ENCODE measurements around the gene ALDH3A1.

ALDH3A1 gene

GRCh38 chr17:19752216-19753050, 4.3 kb upstream of the ALDH3A1 start:
- H3K4me3 ChIP-seq (ENCODE audit: low read depth, low read length) = no peak overlapping the region
- TF ChIP-seq, protein P1, sequence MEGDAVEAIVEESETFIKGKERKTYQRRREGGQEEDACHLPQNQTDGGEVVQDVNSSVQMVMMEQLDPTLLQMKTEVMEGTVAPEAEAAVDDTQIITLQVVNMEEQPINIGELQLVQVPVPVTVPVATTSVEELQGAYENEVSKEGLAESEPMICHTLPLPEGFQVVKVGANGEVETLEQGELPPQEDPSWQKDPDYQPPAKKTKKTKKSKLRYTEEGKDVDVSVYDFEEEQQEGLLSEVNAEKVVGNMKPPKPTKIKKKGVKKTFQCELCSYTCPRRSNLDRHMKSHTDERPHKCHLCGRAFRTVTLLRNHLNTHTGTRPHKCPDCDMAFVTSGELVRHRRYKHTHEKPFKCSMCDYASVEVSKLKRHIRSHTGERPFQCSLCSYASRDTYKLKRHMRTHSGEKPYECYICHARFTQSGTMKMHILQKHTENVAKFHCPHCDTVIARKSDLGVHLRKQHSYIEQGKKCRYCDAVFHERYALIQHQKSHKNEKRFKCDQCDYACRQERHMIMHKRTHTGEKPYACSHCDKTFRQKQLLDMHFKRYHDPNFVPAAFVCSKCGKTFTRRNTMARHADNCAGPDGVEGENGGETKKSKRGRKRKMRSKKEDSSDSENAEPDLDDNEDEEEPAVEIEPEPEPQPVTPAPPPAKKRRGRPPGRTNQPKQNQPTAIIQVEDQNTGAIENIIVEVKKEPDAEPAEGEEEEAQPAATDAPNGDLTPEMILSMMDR (IDR thresholded peaks at IDR 0.05; ENCODE audit: borderline replicate concordance, insufficient read depth, low read depth, low read length) = no peak

DNA sequence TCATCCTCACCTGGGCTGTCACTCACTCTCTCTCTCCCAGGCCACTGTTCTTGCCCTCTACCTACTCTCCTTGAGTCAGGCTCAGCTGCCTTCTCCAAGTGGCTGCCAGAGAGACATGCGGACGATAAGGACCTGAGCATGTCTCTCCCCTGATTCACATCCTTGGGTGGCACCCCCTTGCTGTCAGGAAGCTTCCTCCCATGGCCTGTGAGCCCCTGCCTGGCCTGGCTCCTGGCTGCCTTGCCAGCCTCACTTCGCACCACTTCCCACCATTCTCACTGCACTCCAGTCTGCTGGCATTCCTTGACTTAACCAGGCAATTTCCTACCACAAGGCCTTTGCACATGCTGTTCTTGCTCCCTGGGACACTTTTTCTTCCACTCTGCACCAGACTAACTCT, 2.7 kb upstream of the ALDH3A1 start:
- TF ChIP-seq, protein P1 (IDR thresholded peaks at IDR 0.05; ENCODE audit: borderline replicate concordance, insufficient read depth, low read depth, low read length) = no peak
- H3K4me3 ChIP-seq (ENCODE audit: low read depth, low read length) = no peak overlapping the region

GRCh38 chr17:19750020-19750572, 2.0 kb upstream of the ALDH3A1 start:
- no peak overlapping the region for H3K4me3 ChIP-seq (ENCODE audit: low read depth, low read length)
- TF ChIP-seq, protein P1 (IDR thresholded peaks at IDR 0.05; ENCODE audit: borderline replicate concordance, insufficient read depth, low read depth, low read length) = no peak

- no peak overlapping the region for H3K4me3 ChIP-seq (ENCODE audit: low read depth, low read length)
- TF ChIP-seq, protein P1 (IDR thresholded peaks at IDR 0.05; ENCODE audit: borderline replicate concordance, insufficient read depth, low read depth, low read length) = no peak
Measured at GRCh38 chr17:19748807-19749193, 702 bp upstream of the ALDH3A1 start.

GRCh38 chr17:19747159-19747719, 859 bp downstream of the ALDH3A1 start:
- TF ChIP-seq, protein P1 (IDR thresholded peaks at IDR 0.05; ENCODE audit: borderline replicate concordance, insufficient read depth, low read depth, low read length) = no peak

GRCh38 chr17:19746517-19746916, 1.6 kb downstream of the ALDH3A1 start:
- TF ChIP-seq, protein P1 (IDR thresholded peaks at IDR 0.05; ENCODE audit: borderline replicate concordance, insufficient read depth, low read depth, low read length) = no peak
- no peak overlapping the region for H3K4me3 ChIP-seq (ENCODE audit: low read depth, low read length)

More at GRCh38 chr17:19747159-19747719, 859 bp downstream of the ALDH3A1 start:
- H3K4me3 ChIP-seq (ENCODE audit: low read depth, low read length) = no peak overlapping the region
